Gastroesophageal sphincter (tissue), 3 donors: Measurements from ENCODE around the gene SYT11.

Experiments
- EP300 ChIP-seq: sonication (generic); formaldehyde crosslinking; IDR thresholded peaks from one replicate; pipeline ENCODE4 v1.6.1; 2017; ENCODE audit warnings: antibody characterized with exemption, mild to moderate bottlenecking
- TF ChIP-seq, protein P1 (sequence below), 4 experiments: fragments of 200-600 bp in 2 of 4; fragments of 450-650 bp in 2 of 4; sonication (generic) in 1 of 4; IDR thresholded peaks; one replicate each; pipeline ENCODE4 v1.5.1; 2017 to 2019; ENCODE audit warnings: antibody characterized with exemption in 4 of 4, mild to moderate bottlenecking in 2 of 4, moderate library complexity in 2 of 4

DNA sequence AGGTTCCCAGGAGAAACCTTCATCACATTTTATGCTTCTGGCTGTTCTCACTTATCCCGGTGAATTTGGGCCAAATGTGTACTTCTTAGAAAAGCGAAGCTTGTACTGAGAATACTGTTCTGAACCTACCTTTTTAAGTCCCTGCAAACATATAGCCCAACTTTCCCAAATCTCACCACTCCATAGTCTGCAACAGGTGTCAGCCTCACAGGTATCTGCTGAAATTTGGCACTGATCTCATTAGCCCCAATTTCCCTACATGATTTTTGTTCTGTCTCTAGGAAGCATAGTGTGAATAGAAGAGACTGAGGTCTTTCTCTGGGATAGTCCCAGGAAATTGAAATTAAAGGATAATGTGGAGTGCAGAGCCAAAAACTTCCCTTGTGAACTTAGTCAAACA, 40.3 kb downstream of the SYT11 start:
- no peak for TF ChIP-seq EP300
- TF ChIP-seq, protein P1, sequence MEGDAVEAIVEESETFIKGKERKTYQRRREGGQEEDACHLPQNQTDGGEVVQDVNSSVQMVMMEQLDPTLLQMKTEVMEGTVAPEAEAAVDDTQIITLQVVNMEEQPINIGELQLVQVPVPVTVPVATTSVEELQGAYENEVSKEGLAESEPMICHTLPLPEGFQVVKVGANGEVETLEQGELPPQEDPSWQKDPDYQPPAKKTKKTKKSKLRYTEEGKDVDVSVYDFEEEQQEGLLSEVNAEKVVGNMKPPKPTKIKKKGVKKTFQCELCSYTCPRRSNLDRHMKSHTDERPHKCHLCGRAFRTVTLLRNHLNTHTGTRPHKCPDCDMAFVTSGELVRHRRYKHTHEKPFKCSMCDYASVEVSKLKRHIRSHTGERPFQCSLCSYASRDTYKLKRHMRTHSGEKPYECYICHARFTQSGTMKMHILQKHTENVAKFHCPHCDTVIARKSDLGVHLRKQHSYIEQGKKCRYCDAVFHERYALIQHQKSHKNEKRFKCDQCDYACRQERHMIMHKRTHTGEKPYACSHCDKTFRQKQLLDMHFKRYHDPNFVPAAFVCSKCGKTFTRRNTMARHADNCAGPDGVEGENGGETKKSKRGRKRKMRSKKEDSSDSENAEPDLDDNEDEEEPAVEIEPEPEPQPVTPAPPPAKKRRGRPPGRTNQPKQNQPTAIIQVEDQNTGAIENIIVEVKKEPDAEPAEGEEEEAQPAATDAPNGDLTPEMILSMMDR (IDR thresholded peaks at IDR 0.05): no peak
